ENCODE measurements around the gene CKAP2. TPM values are rescaled to one million over a fixed set of nuclear protein-coding genes. Genes with fewer than 3 reads are reported as not detected.
A peak's percentile ranks its signal among the peaks of the same experiment; 100 is the strongest.

Gene CKAP2
- polyA plus RNA-seq, 4 donors: 3.5 to 28.1 (median 8.8) TPM

DNA sequence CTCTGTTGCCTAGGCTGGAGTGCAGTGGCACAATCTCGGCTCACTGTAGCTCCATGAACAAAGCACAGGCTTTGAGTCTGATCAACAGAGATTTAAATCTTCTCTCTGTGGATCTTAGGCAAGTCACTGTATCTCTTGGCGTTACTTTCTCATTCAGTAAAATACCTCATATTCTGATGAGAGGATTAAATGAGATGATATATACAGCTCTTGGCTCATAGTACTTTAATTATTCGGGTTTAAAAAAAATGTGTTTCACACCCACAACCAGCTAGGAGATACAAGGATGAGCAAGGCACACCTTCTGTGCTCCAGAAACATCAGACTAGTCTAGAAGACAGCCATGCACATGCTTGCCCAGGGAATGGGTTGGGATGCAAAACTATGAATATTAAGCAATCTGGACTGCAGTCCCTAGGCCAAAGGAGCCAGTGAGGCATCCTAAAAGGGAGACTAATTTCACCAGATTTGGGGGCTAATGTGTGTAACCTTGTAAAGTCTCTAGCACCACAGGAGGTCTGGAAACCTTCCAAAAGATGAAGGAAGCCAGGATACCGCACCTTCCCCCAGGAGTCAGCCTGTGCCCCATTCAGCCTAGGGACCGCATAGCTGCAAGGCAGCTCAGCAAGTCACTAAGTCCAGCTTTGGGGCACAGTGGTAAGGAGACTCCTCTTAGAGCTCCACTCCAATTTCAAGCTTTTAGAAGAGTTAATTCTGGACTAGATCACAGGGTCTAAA lies 7.3 kb upstream of the CKAP2 start:
- H3K9me3 ChIP-seq (ENCODE audit: control insufficient read depth in 2 of 2, insufficient read depth in 1 of 2, low read depth in 1 of 2, low read length in 1 of 2): no peaks in the 10 kb centered on the region
- no peak overlapping the region for H3K27ac ChIP-seq (ENCODE audit: low read depth in 1 of 3, low read length in 2 of 3)
- WGBS, 3 donors: 80 to 86% (median 80%) methylated on average over 5 of the region's 5 CpGs
- peaks cover 2 to 10% (median 7%) of the 10 kb centered on the region in 3 donors for H3K4me1 ChIP-seq (ENCODE audit: control insufficient read depth in 3 of 3, insufficient read depth in 2 of 3, low read depth in 1 of 3, low read length in 2 of 3)
- no peak overlapping the region for H3K4me3 ChIP-seq (ENCODE audit: low read depth in 1 of 3, low read length in 3 of 3)
- DNase-seq (no peak), FAIRE-seq (no peak)
- H3K36me3 ChIP-seq (ENCODE audit: control insufficient read depth in 3 of 3, insufficient read depth in 2 of 3, low read depth in 1 of 3, low read length in 3 of 3): no peaks in the 10 kb centered on the region
- H3K27me3 ChIP-seq (ENCODE audit: control insufficient read depth in 3 of 3, insufficient read depth in 3 of 3, low read length in 3 of 3): no peaks in the 10 kb centered on the region

DNA sequence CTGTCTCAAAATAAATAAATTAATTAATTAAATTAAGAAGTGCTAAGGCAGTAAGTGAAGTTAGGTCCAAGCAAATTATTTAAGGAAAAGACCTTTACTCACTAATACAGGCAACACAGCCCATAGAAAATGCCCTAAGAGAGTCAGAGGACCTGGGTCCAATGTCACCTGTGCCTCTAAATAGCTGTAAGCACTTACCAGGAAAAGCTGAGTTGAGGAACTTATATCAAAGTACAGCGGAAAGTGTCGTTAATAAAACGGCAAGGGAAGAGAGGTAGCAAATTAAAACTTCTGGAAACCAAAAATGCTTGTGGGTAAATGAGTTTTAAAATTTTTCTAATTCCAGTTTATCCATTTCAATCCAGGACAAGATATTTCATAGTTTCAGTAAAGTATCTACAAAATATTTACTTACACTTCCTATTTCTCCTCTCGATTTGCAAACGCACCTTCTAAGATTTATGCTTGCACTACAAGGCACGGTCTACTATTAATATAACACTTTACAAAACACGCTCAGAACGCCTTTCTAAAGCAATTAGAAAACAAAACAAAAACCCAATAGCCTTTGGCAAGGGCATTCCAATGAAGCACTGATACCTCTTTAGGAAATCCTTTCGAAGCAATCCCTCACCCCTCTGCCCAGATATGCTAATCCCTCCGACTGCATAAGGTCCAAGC lies 5.8 kb upstream of the CKAP2 start:
- peaks cover 4 to 10% (median 7%) of the 10 kb centered on the region in 3 donors for H3K4me1 ChIP-seq (ENCODE audit: control insufficient read depth in 3 of 3, insufficient read depth in 2 of 3, low read depth in 1 of 3, low read length in 2 of 3)
- H3K36me3 ChIP-seq (ENCODE audit: control insufficient read depth in 3 of 3, insufficient read depth in 2 of 3, low read depth in 1 of 3, low read length in 3 of 3): no peaks in the 10 kb centered on the region
- WGBS, 3 donors: 1 to 4% (median 2%) methylated on average over 10 of the region's 10 CpGs
- H3K9me3 ChIP-seq (ENCODE audit: control insufficient read depth in 2 of 2, insufficient read depth in 1 of 2, low read depth in 1 of 2, low read length in 1 of 2): no peaks in the 10 kb centered on the region
- H3K27ac ChIP-seq (ENCODE audit: low read depth in 1 of 3, low read length in 2 of 3): peak overlapping the region; percentile 92 to 97 (median 96)
- H3K4me3 ChIP-seq (ENCODE audit: low read depth in 1 of 3, low read length in 3 of 3): peak overlapping the region; percentile 69 to 91 (median 73)
- no peaks in the 10 kb centered on the region for H3K27me3 ChIP-seq (ENCODE audit: control insufficient read depth in 3 of 3, insufficient read depth in 3 of 3, low read length in 3 of 3)
- no peak for FAIRE-seq
- DNase-seq: peak; percentile 59 to 75

DNA sequence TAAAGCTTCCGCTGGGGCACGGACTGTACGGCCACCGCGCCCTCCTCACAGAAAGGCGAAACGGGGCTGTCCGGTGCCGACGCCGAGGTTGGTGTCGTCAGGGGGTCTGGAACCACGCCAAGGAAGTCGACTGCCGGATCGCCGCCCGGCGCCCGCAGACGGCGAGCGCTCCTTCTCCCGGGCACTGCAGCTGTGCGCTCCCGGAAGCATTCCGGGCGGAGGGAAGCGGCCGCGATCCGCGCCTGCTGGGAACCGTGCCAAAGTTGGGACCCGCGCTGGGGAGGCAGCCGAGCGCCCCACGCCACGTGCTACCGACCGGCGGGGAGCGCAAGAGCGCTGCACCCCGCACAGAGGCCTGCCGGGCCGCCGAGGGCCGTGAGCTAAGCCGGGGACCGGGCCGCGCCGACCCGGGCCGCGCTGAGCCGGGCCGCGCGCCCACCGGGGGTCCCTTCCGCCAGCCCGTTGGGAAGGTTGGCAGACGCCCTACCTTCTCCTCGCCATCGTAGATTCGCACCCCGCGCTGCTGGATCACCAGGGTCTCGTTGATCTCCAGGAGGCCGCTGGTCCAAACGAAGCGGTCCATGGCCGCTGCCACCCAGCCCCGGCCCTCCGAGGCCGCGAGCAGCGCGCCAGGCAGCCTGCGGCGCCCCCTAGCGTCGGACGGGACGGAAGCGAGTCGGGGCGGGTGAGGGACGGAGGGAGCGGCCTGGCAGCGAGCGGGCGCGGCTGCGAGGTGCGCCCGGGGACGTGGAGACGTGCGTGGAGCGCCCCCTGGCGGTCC lies 5.1 kb upstream of the CKAP2 start, which contains the start of gene VPS36:
Gene VPS36 (minus strand): TSS at position 623 of the 781 bp plus-strand sequence. CDS start 40 bp downstream, at position 583.
- H3K4me3 ChIP-seq (ENCODE audit: low read depth in 1 of 3, low read length in 3 of 3): peak within 1 kb of the TSS; percentile 69 to 91 (median 73)
- WGBS, 3 donors: 0% methylated on average over 82 to 105 of the region's 105 CpGs
- no peak for FAIRE-seq
- H3K36me3 ChIP-seq (ENCODE audit: control insufficient read depth in 3 of 3, insufficient read depth in 2 of 3, low read depth in 1 of 3, low read length in 3 of 3): no peaks in the 10 kb centered on the region
- peaks cover 4 to 10% (median 7%) of the 10 kb centered on the region in 3 donors for H3K4me1 ChIP-seq (ENCODE audit: control insufficient read depth in 3 of 3, insufficient read depth in 2 of 3, low read depth in 1 of 3, low read length in 2 of 3)
- peak; percentile 95 to 99 for DNase-seq
- H3K9me3 ChIP-seq (ENCODE audit: control insufficient read depth in 2 of 2, insufficient read depth in 1 of 2, low read depth in 1 of 2, low read length in 1 of 2): no peaks in the 10 kb centered on the region
- peak within 1 kb of the TSS; percentile 92 to 97 (median 96) for H3K27ac ChIP-seq (ENCODE audit: low read depth in 1 of 3, low read length in 2 of 3)
- no peaks in the 10 kb centered on the region for H3K27me3 ChIP-seq (ENCODE audit: control insufficient read depth in 3 of 3, insufficient read depth in 3 of 3, low read length in 3 of 3)

DNA sequence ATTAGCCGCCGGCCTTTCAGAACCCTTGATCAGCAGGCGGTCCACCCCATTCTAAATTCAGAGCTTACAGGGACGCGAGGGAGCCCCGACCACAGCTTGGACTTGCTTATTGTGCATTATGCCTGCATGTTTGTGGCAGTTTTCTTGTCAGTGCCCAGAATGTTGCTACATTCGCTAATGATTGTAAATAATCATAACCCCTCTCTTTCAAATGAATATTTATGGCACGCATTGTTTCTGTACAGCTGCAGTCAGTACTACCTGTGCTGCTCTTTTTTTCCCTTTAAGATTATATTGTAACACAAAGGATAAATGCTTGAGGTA lies 4.5 kb upstream of the CKAP2 start:
- Histone ChIP-seq H3K27ac (ENCODE audit: low read depth in 1 of 3, low read length in 2 of 3) (peak overlapping the region in 1 of 3 donors; percentile 26), H3K4me3 (ENCODE audit: low read depth in 1 of 3, low read length in 3 of 3) (peak overlapping the region in 1 of 3 donors; percentile 8), H3K36me3 (ENCODE audit: control insufficient read depth in 3 of 3, insufficient read depth in 2 of 3, low read depth in 1 of 3, low read length in 3 of 3) (no peaks in the 10 kb centered on the region), H3K27me3 (ENCODE audit: control insufficient read depth in 3 of 3, insufficient read depth in 3 of 3, low read length in 3 of 3) (no peaks in the 10 kb centered on the region), H3K9me3 (ENCODE audit: control insufficient read depth in 2 of 2, insufficient read depth in 1 of 2, low read depth in 1 of 2, low read length in 1 of 2) (no peaks in the 10 kb centered on the region), H3K4me1 (ENCODE audit: control insufficient read depth in 3 of 3, insufficient read depth in 2 of 3, low read depth in 1 of 3, low read length in 2 of 3) (peaks cover 4 to 10% (median 7%) of the 10 kb centered on the region in 3 donors)
- WGBS, 3 donors: 5 to 8% (median 5%) methylated on average over 8 of the region's 8 CpGs
- FAIRE-seq: no peak
- DNase-seq: no peak

DNA sequence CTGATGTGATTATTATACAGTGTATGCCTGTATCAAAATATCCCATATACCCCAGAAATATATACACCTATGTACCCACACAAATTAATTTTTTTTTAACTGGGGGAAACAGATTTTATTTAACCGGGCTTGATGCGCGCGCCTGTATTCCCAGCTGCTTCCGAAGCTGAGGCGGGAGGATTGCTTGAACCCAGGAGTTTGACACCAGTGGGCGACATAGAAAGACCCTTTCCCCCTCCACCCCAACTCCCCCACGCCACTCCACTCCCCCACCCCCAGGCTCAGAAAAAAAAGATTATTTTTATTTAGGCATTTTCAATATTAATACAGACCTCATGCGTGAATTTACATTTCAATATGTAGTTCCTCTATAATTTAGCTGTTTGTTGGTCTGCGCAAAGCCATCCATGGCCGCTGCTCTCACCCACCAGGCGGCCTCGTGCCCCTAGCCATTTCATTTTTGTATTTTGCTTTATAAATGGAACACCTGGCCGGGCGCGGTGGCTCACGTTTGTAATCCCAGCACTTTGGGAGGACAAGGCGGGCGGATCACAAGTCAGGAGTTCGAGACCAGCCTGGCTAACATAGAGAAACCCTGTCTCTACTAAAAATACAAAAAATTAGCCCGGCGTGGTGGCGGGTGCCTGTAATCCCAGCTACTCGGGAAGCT lies 4.0 kb upstream of the CKAP2 start:
- DNase-seq (no peak), FAIRE-seq (no peak)
- Histone ChIP-seq H3K27me3 (ENCODE audit: control insufficient read depth in 3 of 3, insufficient read depth in 3 of 3, low read length in 3 of 3) (no peaks in the 10 kb centered on the region), H3K36me3 (ENCODE audit: control insufficient read depth in 3 of 3, insufficient read depth in 2 of 3, low read depth in 1 of 3, low read length in 3 of 3) (no peaks in the 10 kb centered on the region), H3K4me1 (ENCODE audit: control insufficient read depth in 3 of 3, insufficient read depth in 2 of 3, low read depth in 1 of 3, low read length in 2 of 3) (peaks cover 4 to 10% (median 7%) of the 10 kb centered on the region in 3 donors), H3K27ac (ENCODE audit: low read depth in 1 of 3, low read length in 2 of 3) (no peak overlapping the region), H3K9me3 (ENCODE audit: control insufficient read depth in 2 of 2, insufficient read depth in 1 of 2, low read depth in 1 of 2, low read length in 1 of 2) (no peaks in the 10 kb centered on the region), H3K4me3 (ENCODE audit: low read depth in 1 of 3, low read length in 3 of 3) (no peak overlapping the region)
- 85 to 89% (median 85%) methylated on average over 24 of the region's 24 CpGs for WGBS, 3 donors

DNA sequence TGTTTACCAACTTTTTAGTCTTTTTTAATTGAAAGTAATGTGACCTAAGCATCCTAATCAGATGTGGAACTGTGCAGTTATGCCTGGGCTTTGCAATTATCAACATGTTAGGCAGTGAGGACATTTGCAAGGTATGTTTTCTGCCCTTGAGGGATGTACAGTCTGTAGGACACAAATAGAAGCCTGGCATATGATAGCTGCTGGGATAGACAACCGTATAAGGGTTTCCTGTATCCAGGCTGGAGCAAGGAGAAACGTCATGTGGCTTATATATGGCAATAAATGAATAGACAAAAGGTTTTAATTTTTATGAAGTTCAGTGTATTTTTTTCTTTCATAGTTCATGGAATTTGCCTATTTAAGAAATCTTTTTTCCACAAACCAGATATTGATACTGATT lies 2.8 kb upstream of the CKAP2 start:
- no peak for FAIRE-seq
- 56 to 78% (median 68%) methylated on average over 2 of the region's 2 CpGs for WGBS, 3 donors

DNA sequence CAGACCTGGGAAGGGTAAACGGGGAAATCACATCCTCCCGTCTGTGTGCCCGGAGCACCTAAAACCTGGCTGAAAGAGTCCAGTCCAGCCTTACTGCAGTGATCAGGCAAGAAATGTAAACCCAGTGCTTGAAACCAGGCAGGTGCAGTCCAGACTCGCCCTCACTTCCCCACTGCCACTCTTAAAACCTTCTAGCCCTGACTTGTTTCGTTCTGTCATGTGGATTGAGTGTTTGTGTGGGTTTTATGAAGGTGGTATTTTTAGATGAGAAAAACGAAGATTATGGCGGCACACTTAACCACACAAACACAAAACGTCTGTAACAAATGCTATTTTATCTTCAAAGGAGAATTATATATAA lies 839 bp upstream of the CKAP2 start:
- Histone ChIP-seq H3K27me3 (ENCODE audit: control insufficient read depth in 3 of 3, insufficient read depth in 3 of 3, low read length in 3 of 3) (no peaks in the 10 kb centered on the region), H3K4me3 (ENCODE audit: low read depth in 1 of 3, low read length in 3 of 3) (peak overlapping the region in 2 of 3 donors; percentile 72 to 86), H3K36me3 (ENCODE audit: control insufficient read depth in 3 of 3, insufficient read depth in 2 of 3, low read depth in 1 of 3, low read length in 3 of 3) (peaks cover 0 to 9% (median 0%) of the 10 kb centered on the region in 3 donors), H3K27ac (ENCODE audit: low read depth in 1 of 3, low read length in 2 of 3) (peak overlapping the region; percentile 70 to 96 (median 74)), H3K9me3 (ENCODE audit: control insufficient read depth in 2 of 2, insufficient read depth in 1 of 2, low read depth in 1 of 2, low read length in 1 of 2) (no peaks in the 10 kb centered on the region), H3K4me1 (ENCODE audit: control insufficient read depth in 3 of 3, insufficient read depth in 2 of 3, low read depth in 1 of 3, low read length in 2 of 3) (peaks cover 0 to 9% (median 2%) of the 10 kb centered on the region in 3 donors)
- DNase-seq (peak; percentile 35 to 49), FAIRE-seq (no peak)
- WGBS, 3 donors: 3 to 15% (median 6%) methylated on average over 8 of the region's 8 CpGs

More for the DNA sequence above, 2.8 kb upstream of the CKAP2 start:
- Histone ChIP-seq H3K27ac (ENCODE audit: low read depth in 1 of 3, low read length in 2 of 3) (no peak overlapping the region), H3K9me3 (ENCODE audit: control insufficient read depth in 2 of 2, insufficient read depth in 1 of 2, low read depth in 1 of 2, low read length in 1 of 2) (no peaks in the 10 kb centered on the region), H3K27me3 (ENCODE audit: control insufficient read depth in 3 of 3, insufficient read depth in 3 of 3, low read length in 3 of 3) (no peaks in the 10 kb centered on the region), H3K4me3 (ENCODE audit: low read depth in 1 of 3, low read length in 3 of 3) (no peak overlapping the region), H3K4me1 (ENCODE audit: control insufficient read depth in 3 of 3, insufficient read depth in 2 of 3, low read depth in 1 of 3, low read length in 2 of 3) (peaks cover 4 to 14% (median 10%) of the 10 kb centered on the region in 3 donors), H3K36me3 (ENCODE audit: control insufficient read depth in 3 of 3, insufficient read depth in 2 of 3, low read depth in 1 of 3, low read length in 3 of 3) (peaks cover 0 to 4% (median 0%) of the 10 kb centered on the region in 3 donors)
- no peak for DNase-seq

DNA sequence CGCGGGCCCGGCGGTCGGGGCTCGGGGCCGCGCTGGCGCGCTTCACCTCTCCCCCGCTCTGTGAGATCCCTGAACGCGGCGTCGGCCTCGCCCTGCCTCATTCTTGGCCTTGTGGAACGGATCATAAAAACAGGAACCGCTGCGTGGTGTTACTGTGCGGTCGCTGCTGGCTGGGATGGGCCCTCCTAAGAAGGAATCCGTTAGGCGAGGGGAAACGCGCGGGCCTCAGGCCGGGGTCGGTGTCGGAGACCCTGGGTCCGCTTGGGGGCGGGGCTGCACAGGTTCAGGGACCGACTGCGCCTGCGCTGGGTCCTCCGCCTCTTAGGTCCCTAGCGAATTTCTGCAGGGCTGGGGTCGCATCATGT lies 381 bp downstream of the CKAP2 start:
- WGBS, 3 donors: 0 to 1% (median 0%) methylated on average over 28 to 37 of the region's 37 CpGs
- peak overlapping the region; percentile 82 to 96 (median 88) for H3K27ac ChIP-seq (ENCODE audit: low read depth in 1 of 3, low read length in 2 of 3)
- FAIRE-seq: no peak

More for the DNA sequence above, 381 bp downstream of the CKAP2 start:
- no peaks in the 10 kb centered on the region for H3K27me3 ChIP-seq (ENCODE audit: control insufficient read depth in 3 of 3, insufficient read depth in 3 of 3, low read length in 3 of 3)
- H3K4me3 ChIP-seq (ENCODE audit: low read depth in 1 of 3, low read length in 3 of 3): peak overlapping the region; percentile 67 to 86 (median 72)
- H3K4me1 ChIP-seq (ENCODE audit: control insufficient read depth in 3 of 3, insufficient read depth in 2 of 3, low read depth in 1 of 3, low read length in 2 of 3): peaks cover 0 to 9% (median 2%) of the 10 kb centered on the region in 3 donors
- H3K9me3 ChIP-seq (ENCODE audit: control insufficient read depth in 2 of 2, insufficient read depth in 1 of 2, low read depth in 1 of 2, low read length in 1 of 2): no peaks in the 10 kb centered on the region
- DNase-seq: peak; percentile 71 to 88
- peaks cover 0 to 17% (median 0%) of the 10 kb centered on the region in 3 donors for H3K36me3 ChIP-seq (ENCODE audit: control insufficient read depth in 3 of 3, insufficient read depth in 2 of 3, low read depth in 1 of 3, low read length in 3 of 3)
